ENCODE data around the gene DSP. TPM values are rescaled to one million over a fixed set of nuclear protein-coding genes. Genes with fewer than 3 reads are reported as not detected.

DSP gene
- total and polyA plus RNA-seq, 2 of the 13 experiments (the other 11 are each of a cell fraction or from before 2014, with no cell fraction given), result 89.8 to 117 TPM

GRCh38 chr6:7589949-7590917 is 48.8 kb downstream of the DSP start, which contains the start of gene SNRNP48 (continued):
- TF ChIP-seq THAP11 (CRISPR knock-in tag; IDR thresholded peaks at IDR 0.05) (peak; percentile 80), ZMYM2 (CRISPR knock-in tag; IDR thresholded peaks at IDR 0.05) (no peak), FOSL1 (CRISPR knock-in tag; IDR thresholded peaks at IDR 0.05; ENCODE audit: borderline replicate concordance) (peak; percentile 19; the same call in 1 of the 2 replicates), MEIS1 (CRISPR knock-in tag; IDR thresholded peaks at IDR 0.05; ENCODE audit: borderline replicate concordance) (peak; percentile 93), SKIL (CRISPR knock-in tag; IDR thresholded peaks at IDR 0.05; ENCODE audit: borderline replicate concordance) (peak; percentile 54; the same call in 1 of the 2 replicates), ZNF138 (CRISPR knock-in tag; IDR thresholded peaks at IDR 0.05; ENCODE audit: low read depth) (peak; percentile 70), ZBTB8A (CRISPR knock-in tag; IDR thresholded peaks at IDR 0.05; ENCODE audit: borderline replicate concordance, low read depth) (peak; percentile 91), BCL6 (CRISPR knock-in tag; IDR thresholded peaks at IDR 0.05) (peak; percentile 61), SNAPC2 (CRISPR knock-in tag; IDR thresholded peaks at IDR 0.05) (peak; percentile 54; the same call in 1 of the 2 replicates), ZNF589 (CRISPR knock-in tag; conservative IDR thresholded peaks at IDR 0.05) (0 out of 2 replicates have a peak, but pooled peaks have one; percentile 83), CREM (IDR thresholded peaks at IDR 0.05) (peak; percentile 29; the same call in 1 of the 2 replicates), CREM (CRISPR knock-in tag; IDR thresholded peaks at IDR 0.05) (no peak)
- TF ChIP-seq, protein P1, sequence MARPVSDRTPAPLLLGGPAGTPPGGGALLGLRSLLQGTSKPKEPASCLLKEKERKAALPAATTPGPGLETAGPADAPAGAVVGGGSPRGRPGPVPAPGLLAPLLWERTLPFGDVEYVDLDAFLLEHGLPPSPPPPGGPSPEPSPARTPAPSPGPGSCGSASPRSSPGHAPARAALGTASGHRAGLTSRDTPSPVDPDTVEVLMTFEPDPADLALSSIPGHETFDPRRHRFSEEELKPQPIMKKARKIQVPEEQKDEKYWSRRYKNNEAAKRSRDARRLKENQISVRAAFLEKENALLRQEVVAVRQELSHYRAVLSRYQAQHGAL (CRISPR knock-in tag; IDR thresholded peaks at IDR 0.05; ENCODE audit: not compliant biosample characterization), result no peak
- TF ChIP-seq, protein P2, sequence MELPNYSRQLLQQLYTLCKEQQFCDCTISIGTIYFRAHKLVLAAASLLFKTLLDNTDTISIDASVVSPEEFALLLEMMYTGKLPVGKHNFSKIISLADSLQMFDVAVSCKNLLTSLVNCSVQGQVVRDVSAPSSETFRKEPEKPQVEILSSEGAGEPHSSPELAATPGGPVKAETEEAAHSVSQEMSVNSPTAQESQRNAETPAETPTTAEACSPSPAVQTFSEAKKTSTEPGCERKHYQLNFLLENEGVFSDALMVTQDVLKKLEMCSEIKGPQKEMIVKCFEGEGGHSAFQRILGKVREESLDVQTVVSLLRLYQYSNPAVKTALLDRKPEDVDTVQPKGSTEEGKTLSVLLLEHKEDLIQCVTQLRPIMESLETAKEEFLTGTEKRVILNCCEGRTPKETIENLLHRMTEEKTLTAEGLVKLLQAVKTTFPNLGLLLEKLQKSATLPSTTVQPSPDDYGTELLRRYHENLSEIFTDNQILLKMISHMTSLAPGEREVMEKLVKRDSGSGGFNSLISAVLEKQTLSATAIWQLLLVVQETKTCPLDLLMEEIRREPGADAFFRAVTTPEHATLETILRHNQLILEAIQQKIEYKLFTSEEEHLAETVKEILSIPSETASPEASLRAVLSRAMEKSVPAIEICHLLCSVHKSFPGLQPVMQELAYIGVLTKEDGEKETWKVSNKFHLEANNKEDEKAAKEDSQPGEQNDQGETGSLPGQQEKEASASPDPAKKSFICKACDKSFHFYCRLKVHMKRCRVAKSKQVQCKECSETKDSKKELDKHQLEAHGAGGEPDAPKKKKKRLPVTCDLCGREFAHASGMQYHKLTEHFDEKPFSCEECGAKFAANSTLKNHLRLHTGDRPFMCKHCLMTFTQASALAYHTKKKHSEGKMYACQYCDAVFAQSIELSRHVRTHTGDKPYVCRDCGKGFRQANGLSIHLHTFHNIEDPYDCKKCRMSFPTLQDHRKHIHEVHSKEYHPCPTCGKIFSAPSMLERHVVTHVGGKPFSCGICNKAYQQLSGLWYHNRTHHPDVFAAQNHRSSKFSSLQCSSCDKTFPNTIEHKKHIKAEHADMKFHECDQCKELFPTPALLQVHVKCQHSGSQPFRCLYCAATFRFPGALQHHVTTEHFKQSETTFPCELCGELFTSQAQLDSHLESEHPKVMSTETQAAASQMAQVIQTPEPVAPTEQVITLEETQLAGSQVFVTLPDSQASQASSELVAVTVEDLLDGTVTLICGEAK (IDR thresholded peaks at IDR 0.05), result no peak
- TF ChIP-seq, protein P2 (CRISPR knock-in tag; IDR thresholded peaks at IDR 0.05), result peak; percentile 56; the same call in 1 of the 2 replicates
